Measurements from ENCODE around the gene ARRDC5. TPM values are rescaled to one million over a fixed set of nuclear protein-coding genes. Genes with fewer than 3 reads are reported as not detected.

ARRDC5 gene
- total and polyA plus RNA-seq, 2 of the 8 experiments (the other 6 are each of a cell fraction or from before 2014, with no cell fraction given), result not detected

GRCh38 chr19:4913996-4914735 is 11.5 kb upstream of the ARRDC5 start (continued):
- TF ChIP-seq CHD7 (IDR thresholded peaks at IDR 0.05; ENCODE audit: insufficient replicate concordance, low read length) (no peak), SIN3A (conservative IDR thresholded peaks at IDR 0.05 in 1 of 2, IDR thresholded peaks at IDR 0.05 in 1 of 2; ENCODE audit: low read depth in 1 of 2, low read length in 2 of 2) (no peak), POU5F1 (IDR thresholded peaks at IDR 0.05; ENCODE audit: low read depth, low read length) (no peak)

All from H1 (cell line).